Tibial artery (tissue), 4 donors: ENCODE results near the gene FDXR.

Experiments used
- DNase-seq, 2 donors: peaks; one replicate each; pipeline ENCODE4 v3.0.0-alpha.2; 2019
- H3K27ac ChIP-seq, 2 donors: fragments of 200-600 bp; sonication (generic) in 1 of 2; 1 replicate in 1 of 2; 2 replicates in 1 of 2; pipeline ENCODE4 v1.5.1; 2018 to 2019; ENCODE audit warnings: mild to moderate bottlenecking in 1 of 2
- H3K27me3 ChIP-seq, 2 donors: fragments of 200-600 bp; sonication (generic) in 1 of 2; one replicate each; pipeline versions ENCODE4 v1.5.1 to v1.6.0; 2016 to 2019
- H3K36me3 ChIP-seq, 3 donors: fragments of 200-600 bp; sonication (generic) in 2 of 3; one replicate each; pipeline ENCODE4 v1.5.1; 2016 to 2019; ENCODE audit warnings: mild to moderate bottlenecking in 2 of 3
- H3K4me1 ChIP-seq, 4 donors: fragments of 200-600 bp; sonication (generic) in 2 of 4; 1 replicate in 3 of 4; 2 replicates in 1 of 4; pipeline ENCODE4 v1.5.1; 2016 to 2019
- H3K4me3 ChIP-seq, 2 donors: fragments of 200-600 bp; sonication (generic) in 1 of 2; 1 replicate in 1 of 2; 2 replicates in 1 of 2; pipeline ENCODE4 v1.5.1; 2018 to 2019; ENCODE audit warnings: mild to moderate bottlenecking in 2 of 2
- H3K9me3 ChIP-seq, 3 donors: fragments of 200-600 bp; sonication (generic) in 1 of 3; one replicate each; pipeline ENCODE4 v1.5.1; 2016 to 2019
- intact Hi-C: fragments of 100-400 bp; cut with DNase I; formaldehyde crosslinking; loops from one replicate; pipeline ENCODE4 v1.15.0; 2023; ENCODE audit warnings: low total_unique reads
- TF ChIP-seq, protein P1 (sequence below), 2 experiments: fragments of 200-600 bp in 1 of 2; fragments of 450-650 bp in 1 of 2; IDR thresholded peaks; one replicate each; pipeline ENCODE4 v1.5.1; 2017 to 2019; ENCODE audit warnings: antibody characterized with exemption in 2 of 2, mild to moderate bottlenecking in 1 of 2, moderate library complexity in 1 of 2

The FDXR gene

DNA sequence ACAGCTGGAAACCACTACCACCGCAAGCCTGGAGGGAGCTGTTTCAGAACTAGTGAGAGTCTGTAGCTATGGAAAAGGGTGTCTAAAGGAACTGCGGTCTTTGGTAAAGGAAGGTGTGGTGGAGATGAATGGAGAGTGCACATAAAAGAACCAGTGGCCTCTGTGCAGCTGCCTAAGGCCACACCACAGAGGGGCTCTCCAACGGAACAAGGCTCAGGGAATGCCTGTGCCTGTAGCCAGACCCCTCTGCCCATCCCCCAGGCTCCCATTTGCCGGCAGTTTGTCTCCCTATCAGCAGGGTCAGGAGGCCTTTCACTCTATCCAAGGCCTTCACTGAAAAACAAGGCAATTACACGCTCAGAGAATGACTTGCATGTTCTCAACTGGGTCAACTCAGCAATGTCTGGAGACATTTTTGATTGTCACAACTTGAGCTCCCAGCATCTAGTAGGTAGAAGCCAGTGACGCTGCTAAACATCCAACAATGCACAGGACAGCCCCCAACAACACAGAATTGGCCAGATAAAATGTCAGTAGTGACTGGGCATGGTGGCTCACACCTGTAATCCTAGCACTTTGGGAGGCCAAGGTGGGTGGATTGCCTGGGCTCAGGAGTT is 3.3 kb upstream of the FDXR start:
- DNase-seq = no peak
- Histone ChIP-seq H3K4me1 (peaks cover 0 to 18% (median 13%) of the 10 kb centered on the region in 4 donors), H3K27me3 (peaks cover 0 to 28% of the 10 kb centered on the region in 2 donors), H3K36me3 (no peaks in the 10 kb centered on the region), H3K4me3 (no peak overlapping the region), H3K9me3 (no peaks in the 10 kb centered on the region), H3K27ac (no peak overlapping the region)
- intact Hi-C loops = no loop called here
- TF ChIP-seq, protein P1, sequence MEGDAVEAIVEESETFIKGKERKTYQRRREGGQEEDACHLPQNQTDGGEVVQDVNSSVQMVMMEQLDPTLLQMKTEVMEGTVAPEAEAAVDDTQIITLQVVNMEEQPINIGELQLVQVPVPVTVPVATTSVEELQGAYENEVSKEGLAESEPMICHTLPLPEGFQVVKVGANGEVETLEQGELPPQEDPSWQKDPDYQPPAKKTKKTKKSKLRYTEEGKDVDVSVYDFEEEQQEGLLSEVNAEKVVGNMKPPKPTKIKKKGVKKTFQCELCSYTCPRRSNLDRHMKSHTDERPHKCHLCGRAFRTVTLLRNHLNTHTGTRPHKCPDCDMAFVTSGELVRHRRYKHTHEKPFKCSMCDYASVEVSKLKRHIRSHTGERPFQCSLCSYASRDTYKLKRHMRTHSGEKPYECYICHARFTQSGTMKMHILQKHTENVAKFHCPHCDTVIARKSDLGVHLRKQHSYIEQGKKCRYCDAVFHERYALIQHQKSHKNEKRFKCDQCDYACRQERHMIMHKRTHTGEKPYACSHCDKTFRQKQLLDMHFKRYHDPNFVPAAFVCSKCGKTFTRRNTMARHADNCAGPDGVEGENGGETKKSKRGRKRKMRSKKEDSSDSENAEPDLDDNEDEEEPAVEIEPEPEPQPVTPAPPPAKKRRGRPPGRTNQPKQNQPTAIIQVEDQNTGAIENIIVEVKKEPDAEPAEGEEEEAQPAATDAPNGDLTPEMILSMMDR (IDR thresholded peaks at IDR 0.05) = no peak

DNA sequence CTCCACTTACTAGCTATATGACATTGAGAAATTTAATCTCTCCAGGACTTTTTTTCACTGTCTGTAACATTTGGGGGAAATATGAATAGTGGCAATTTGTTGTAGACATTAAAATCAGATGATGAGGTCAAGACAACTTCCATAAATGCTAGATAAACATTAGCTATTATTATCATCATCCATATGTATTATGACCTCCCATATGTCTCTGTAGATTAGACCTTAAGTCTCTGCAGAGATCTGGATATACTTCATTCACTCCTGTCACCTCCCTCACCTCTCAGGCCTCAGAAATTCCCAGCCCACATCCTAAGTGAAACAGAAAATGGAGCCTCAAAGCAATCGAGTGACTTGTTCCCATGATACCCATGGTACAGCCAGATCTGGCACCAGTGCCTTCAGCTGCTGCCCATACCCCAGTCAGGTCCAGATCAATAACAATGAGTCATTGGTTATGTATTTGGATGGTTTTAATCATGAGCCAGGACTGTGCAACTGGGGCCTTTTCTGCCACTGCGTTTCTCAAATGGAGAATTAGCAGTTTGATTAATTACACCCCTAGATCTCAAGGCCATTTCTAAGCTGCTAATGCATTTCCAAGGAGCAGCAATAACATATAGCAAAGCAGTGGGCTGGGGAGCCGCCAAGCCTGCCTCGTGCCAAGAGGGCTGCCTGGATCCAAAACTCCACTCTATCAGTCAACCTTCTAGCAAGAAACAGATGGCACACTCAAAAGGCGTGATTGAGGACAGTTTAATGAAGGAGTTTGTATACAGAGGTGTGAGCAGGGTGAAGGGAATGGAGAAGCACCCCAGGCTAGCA is 2.6 kb upstream of the FDXR start:
- H3K36me3 ChIP-seq = no peaks in the 10 kb centered on the region
- no peaks in the 10 kb centered on the region for H3K9me3 ChIP-seq
- intact Hi-C loops = no loop called here
- H3K4me1 ChIP-seq = peaks cover 0 to 18% (median 13%) of the 10 kb centered on the region in 4 donors
- TF ChIP-seq, protein P1 (IDR thresholded peaks at IDR 0.05) = no peak
- no peak overlapping the region for H3K27ac ChIP-seq
- no peak overlapping the region for H3K4me3 ChIP-seq
- DNase-seq = no peak
- peaks cover 0 to 22% of the 10 kb centered on the region in 2 donors for H3K27me3 ChIP-seq

DNA sequence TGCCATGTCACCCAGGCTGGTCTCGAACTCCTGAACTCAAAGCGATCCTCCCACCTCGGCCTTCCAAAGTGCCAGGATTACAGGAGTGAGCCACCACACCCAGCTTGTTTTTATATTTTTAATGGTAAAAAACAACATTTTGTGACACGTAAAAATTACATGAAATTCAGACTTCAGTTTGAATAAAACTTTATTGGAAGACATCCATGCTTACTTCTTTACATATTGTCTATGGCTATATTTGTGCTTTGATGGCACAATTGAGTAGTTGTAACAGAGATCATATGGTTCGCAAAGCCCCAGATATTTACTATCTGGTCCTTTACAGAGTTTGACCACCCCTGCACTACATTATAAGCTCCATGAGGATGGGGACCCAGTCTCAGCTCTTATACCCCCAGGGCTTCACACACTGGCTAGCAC is 1.8 kb upstream of the FDXR start:
- TF ChIP-seq, protein P1 (IDR thresholded peaks at IDR 0.05) = no peak
- intact Hi-C loops = no loop called here

DNA sequence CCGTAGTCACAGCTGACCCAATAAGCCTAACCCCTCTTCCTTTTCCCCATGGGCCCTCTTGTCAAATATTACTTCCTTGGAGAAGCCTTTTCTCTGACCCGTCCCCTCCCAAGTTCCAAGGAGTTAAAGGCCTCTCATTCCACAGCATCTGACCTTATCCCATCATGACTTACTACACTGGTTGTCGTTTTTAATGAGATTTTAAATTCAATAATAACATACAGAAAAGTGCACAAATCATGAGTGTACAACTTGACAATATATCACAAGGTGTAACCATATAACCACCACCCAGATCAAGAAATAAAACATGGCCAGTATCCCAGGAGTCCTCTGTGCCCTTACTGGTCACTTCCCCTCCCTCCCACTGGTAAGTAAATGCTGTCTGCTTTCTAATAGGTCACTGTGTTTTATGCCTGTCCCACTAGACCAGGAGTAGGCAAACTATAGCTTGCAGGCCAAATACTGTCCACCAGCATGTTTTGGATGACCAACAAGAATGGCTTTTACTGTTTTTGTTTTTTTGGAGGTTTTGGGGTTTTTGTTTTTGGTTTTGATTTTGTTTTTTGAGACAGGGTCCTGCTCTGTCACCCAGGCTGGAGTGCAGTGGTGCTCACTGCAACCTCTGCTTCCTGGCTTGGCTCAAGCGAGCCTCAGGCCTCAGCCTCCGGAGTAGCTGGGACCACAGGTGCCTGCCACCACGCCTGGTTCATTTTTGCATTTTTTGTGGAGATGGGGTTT is 1.2 kb upstream of the FDXR start:
- no peak for DNase-seq
- Histone ChIP-seq H3K4me1 (peaks cover 0 to 18% (median 13%) of the 10 kb centered on the region in 4 donors), H3K27ac (peak overlapping the region; percentile 89 to 94), H3K27me3 (peaks cover 0 to 17% of the 10 kb centered on the region in 2 donors), H3K9me3 (no peaks in the 10 kb centered on the region), H3K36me3 (no peaks in the 10 kb centered on the region), H3K4me3 (peak overlapping the region; percentile 64 to 69)
- TF ChIP-seq, protein P1 (IDR thresholded peaks at IDR 0.05) = no peak
- intact Hi-C loops = no loop called here

More for the DNA sequence above, 1.8 kb upstream of the FDXR start:
- H3K36me3 ChIP-seq = no peaks in the 10 kb centered on the region
- no peak overlapping the region for H3K27ac ChIP-seq
- peaks cover 0 to 18% (median 13%) of the 10 kb centered on the region in 4 donors for H3K4me1 ChIP-seq
- H3K27me3 ChIP-seq = peaks cover 0 to 22% of the 10 kb centered on the region in 2 donors
- H3K4me3 ChIP-seq = no peak overlapping the region
- no peaks in the 10 kb centered on the region for H3K9me3 ChIP-seq
- DNase-seq = no peak

DNA sequence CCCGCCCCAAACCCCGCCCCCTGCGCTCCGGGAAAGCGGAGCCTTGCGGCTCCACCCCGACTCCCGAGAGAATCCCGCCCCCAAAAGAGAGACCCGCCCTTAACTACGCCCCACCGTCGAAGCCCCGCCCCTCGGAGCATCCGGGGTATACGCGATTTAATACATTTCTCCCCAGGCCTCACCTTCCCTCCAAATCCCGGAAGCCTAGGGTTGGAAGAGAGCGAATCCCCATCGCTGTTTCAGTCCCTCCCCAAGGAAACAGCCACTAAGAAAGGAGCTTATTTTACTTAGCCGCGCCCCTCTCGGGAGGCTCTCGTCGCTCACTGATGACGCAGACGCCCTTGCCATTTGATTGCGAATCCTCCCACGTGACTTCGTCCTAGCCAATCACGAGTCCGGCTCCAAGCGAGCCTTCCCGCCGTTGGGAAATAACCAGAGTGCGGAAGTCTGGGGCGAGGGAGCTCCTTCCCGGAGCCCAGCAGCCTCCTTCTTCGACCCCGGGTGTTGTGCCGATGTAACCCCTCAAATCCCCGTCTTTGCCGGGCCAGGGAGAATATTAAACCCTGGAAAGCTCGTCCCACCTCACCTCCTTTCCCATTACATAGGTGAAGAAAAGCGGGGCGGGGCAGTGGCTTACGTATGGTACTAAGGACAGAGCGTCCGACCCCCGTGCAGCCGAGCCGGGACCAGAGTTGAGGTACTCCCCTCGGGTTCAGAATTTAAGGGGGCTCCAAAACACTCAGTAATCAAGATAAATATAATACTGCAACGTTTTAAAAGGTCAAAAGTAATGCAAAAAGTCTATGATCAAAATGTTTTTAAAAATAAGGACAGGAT is 461 bp upstream of the FDXR start:
- no peaks in the 10 kb centered on the region for H3K36me3 ChIP-seq
- TF ChIP-seq, protein P1 (IDR thresholded peaks at IDR 0.05) = peak in 1 of 2 experiments; percentile 23
- H3K4me1 ChIP-seq = peaks cover 0 to 18% (median 13%) of the 10 kb centered on the region in 4 donors
- intact Hi-C loops = no loop called here
- H3K27me3 ChIP-seq = peaks cover 0 to 11% of the 10 kb centered on the region in 2 donors
- H3K4me3 ChIP-seq = peak overlapping the region; percentile 64 to 69
- DNase-seq = peak; percentile 100
- H3K9me3 ChIP-seq = no peaks in the 10 kb centered on the region
- peak overlapping the region; percentile 89 to 94 for H3K27ac ChIP-seq
